Ovary (tissue), 3 donors: Measurements from ENCODE around the gene MED19.

Experiments
- EP300 ChIP-seq: sonication (generic); formaldehyde crosslinking; IDR thresholded peaks from one replicate; pipeline ENCODE4 v1.6.1; 2017; ENCODE audit warnings: antibody characterized with exemption
- POLR2A ChIP-seq: fragments of 450-650 bp; IDR thresholded peaks from one replicate; pipeline ENCODE4 v1.6.1; 2017; ENCODE audit warnings: antibody characterized with exemption, mild to moderate bottlenecking, moderate library complexity
- TF ChIP-seq, protein P1 (sequence below), 3 donors: fragments of 450-650 bp in 2 of 3; fragments of 200-600 bp in 1 of 3; IDR thresholded peaks; one replicate each; pipeline versions ENCODE4 v1.5.1 to v1.8.0; 2016 to 2022; ENCODE audit warnings: antibody characterized with exemption in 3 of 3, mild to moderate bottlenecking in 1 of 3
- donor health status: DM: no; HTN: no; CAD: no.

DNA sequence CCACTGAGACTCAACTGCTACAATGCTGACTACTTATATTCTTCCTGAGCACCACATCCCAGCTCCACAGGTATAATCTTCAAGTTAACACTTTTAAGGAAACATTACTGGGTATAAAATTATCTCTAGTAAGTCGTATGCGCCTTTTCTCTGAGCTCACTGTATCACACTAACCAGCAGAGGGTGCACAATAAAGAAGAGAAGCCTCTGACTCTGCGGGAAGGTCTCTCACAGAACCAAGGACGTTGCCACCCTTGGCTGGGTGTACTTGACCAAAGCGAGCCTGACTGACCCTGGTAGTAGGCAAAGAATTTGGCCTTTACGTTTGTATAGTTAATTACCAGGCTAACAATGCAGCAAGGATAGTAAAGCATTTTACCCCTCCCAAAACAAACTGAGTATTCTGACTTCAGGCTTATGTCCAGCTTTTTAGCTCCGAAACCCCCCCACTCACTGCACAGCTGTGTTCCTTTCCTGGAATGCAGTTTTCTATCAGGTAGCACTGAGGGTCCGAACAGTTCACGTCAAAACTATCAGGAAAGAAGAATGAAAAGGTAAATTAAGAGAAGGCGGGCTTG, 39.8 kb upstream of the MED19 start, which contains the start of gene BTBD18:
- TF ChIP-seq, protein P1, sequence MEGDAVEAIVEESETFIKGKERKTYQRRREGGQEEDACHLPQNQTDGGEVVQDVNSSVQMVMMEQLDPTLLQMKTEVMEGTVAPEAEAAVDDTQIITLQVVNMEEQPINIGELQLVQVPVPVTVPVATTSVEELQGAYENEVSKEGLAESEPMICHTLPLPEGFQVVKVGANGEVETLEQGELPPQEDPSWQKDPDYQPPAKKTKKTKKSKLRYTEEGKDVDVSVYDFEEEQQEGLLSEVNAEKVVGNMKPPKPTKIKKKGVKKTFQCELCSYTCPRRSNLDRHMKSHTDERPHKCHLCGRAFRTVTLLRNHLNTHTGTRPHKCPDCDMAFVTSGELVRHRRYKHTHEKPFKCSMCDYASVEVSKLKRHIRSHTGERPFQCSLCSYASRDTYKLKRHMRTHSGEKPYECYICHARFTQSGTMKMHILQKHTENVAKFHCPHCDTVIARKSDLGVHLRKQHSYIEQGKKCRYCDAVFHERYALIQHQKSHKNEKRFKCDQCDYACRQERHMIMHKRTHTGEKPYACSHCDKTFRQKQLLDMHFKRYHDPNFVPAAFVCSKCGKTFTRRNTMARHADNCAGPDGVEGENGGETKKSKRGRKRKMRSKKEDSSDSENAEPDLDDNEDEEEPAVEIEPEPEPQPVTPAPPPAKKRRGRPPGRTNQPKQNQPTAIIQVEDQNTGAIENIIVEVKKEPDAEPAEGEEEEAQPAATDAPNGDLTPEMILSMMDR (IDR thresholded peaks at IDR 0.05) = no peak
- TF ChIP-seq POLR2A (no peak), EP300 (no peak)
